Activated CD8-positive, alpha-beta T cell treated with anti-CD3 and anti-CD28 coated beads for 36 hours (primary cell): Measurements from ENCODE around the gene NFIL3. TPM values are rescaled to one million over a fixed set of nuclear protein-coding genes. Genes with fewer than 3 reads are reported as not detected.

Source experiments
- ATAC-seq: fragments of 200-7000 bp; cut with Tn5 transposase; one replicate; pipeline ENCODE4 v1.10.0; 2021; ENCODE audit warnings: mild to moderate bottlenecking, moderate library complexity
- CTCF ChIA-PET: fragments of 350-600 bp; sonication (Branson Sonifier 250); formaldehyde crosslinking; loops from one replicate; lab custom pipeline; 2021; ENCODE audit warnings: antibody characterized with exemption; lab: Charles Lee
- POLR2A ChIA-PET: fragments of 350-600 bp; sonication (Branson Sonifier 250); formaldehyde crosslinking; loops from one replicate; lab custom pipeline; 2021; ENCODE audit warnings: antibody characterized with exemption; lab: Charles Lee
- DNase-seq: peaks from one replicate; pipeline ENCODE4 v3.0.0-alpha.2; 2020
- H3K27ac Mint-ChIP-seq: one replicate; pipeline ENCODE4 v1.8.0; 2021; ENCODE audit warnings: mild to moderate bottlenecking, mixed read lengths
- H3K27me3 Mint-ChIP-seq: one replicate; pipeline ENCODE4 v1.8.0; 2021; ENCODE audit warnings: mixed read lengths
- H3K36me3 Mint-ChIP-seq: one replicate; pipeline ENCODE4 v1.8.0; 2021; ENCODE audit warnings: low read depth, mixed read lengths
- H3K4me1 Mint-ChIP-seq: one replicate; pipeline ENCODE4 v1.8.0; 2021; ENCODE audit warnings: low read depth, mixed read lengths
- H3K4me3 Mint-ChIP-seq: one replicate; pipeline ENCODE4 v1.8.0; 2021; ENCODE audit warnings: mild to moderate bottlenecking, moderate library complexity, mixed read lengths
- H3K9me3 Mint-ChIP-seq: one replicate; pipeline ENCODE4 v1.8.0; 2021; ENCODE audit warnings: mixed read lengths
- intact Hi-C: fragments of 100-400 bp; cut with micrococcal nuclease; formaldehyde crosslinking; loops from one replicate; pipeline ENCODE4 v1.10.0; 2022
- total RNA-seq, 2 experiments: library from RNA; stranded (reverse); gene quantifications; one replicate each; pipeline ENCODE4 v1.2.3, GENCODE V29; 2021
- TF ChIP-seq, protein P1 (sequence below): fragments of 200-600 bp; IDR thresholded peaks from one replicate; pipeline ENCODE4 v1.8.0; 2022; ENCODE audit warnings: antibody characterized with exemption, mild to moderate bottlenecking

The NFIL3 gene
- total RNA-seq, 2 experiments from 2014 or later: 76.2 to 78.3 TPM

- ATAC-seq (peak; percentile 90), DNase-seq (peak; percentile 45)
- TF ChIP-seq, protein P1, sequence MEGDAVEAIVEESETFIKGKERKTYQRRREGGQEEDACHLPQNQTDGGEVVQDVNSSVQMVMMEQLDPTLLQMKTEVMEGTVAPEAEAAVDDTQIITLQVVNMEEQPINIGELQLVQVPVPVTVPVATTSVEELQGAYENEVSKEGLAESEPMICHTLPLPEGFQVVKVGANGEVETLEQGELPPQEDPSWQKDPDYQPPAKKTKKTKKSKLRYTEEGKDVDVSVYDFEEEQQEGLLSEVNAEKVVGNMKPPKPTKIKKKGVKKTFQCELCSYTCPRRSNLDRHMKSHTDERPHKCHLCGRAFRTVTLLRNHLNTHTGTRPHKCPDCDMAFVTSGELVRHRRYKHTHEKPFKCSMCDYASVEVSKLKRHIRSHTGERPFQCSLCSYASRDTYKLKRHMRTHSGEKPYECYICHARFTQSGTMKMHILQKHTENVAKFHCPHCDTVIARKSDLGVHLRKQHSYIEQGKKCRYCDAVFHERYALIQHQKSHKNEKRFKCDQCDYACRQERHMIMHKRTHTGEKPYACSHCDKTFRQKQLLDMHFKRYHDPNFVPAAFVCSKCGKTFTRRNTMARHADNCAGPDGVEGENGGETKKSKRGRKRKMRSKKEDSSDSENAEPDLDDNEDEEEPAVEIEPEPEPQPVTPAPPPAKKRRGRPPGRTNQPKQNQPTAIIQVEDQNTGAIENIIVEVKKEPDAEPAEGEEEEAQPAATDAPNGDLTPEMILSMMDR: no peak
- POLR2A ChIA-PET: interaction anchor here (0.6 to 1.9 kb wide), 11 partner anchors 9 to 245 kb away, joined by 3 to 14 read pairs (median 4); no protein-coding TSS in a partner anchor
- Mint-ChIP-seq H3K27me3 (peaks cover 2% of the 10 kb centered on the region), H3K4me3 (peak overlapping the region; percentile 28), H3K9me3 (no peaks in the 10 kb centered on the region), H3K27ac (peak overlapping the region; percentile 89), H3K4me1 (peaks cover 16% of the 10 kb centered on the region), H3K36me3 (no peaks in the 10 kb centered on the region)
- intact Hi-C loops: no loop called here
- CTCF ChIA-PET: interaction anchor here (0.7 to 1.8 kb wide), 4 partner anchors 9 to 30 kb away, joined by 3 to 7 read pairs (median 3); no protein-coding TSS in a partner anchor
Observed at GRCh38 chr9:91395553-91396471, 27.8 kb downstream of the NFIL3 start.

DNA sequence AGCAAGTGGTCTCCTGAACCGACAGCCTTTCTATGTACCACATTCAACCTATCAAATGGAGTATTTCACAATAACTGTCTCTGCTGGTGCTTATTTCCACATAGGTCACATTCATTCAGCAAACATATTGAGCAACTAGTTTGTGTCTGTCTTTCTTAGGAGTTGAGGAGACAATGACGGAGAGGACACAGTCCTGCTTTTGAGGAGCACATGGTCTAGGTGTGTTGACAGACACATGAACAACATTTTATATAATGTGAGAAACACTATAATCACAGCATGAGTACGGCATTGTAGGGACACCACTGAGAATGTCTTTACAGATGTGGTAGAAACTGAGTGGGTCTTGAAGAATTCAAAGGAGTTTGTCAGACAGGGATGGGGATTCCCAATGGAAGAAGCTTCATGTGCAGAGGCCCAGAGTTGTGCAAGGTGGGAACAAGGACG lies 28.5 kb downstream of the NFIL3 start:
- peak; percentile 43 for ATAC-seq
- Mint-ChIP-seq H3K27ac (peak overlapping the region; percentile 89), H3K36me3 (no peaks in the 10 kb centered on the region), H3K4me3 (peak overlapping the region; percentile 28), H3K27me3 (peaks cover 2% of the 10 kb centered on the region), H3K9me3 (no peaks in the 10 kb centered on the region), H3K4me1 (peaks cover 16% of the 10 kb centered on the region)
- TF ChIP-seq, protein P1: no peak
- ChIA-PET CTCF (interaction anchor here (1.8 kb wide), 1 partner anchor 31 kb away, joined by 7 read pairs; no protein-coding TSS in a partner anchor), POLR2A (interaction anchor here (0.7 to 1.5 kb wide), 8 partner anchors 14 to 245 kb away, joined by 3 to 6 read pairs (median 4); no protein-coding TSS in a partner anchor)
- intact Hi-C loops: no loop called here
- DNase-seq: no peak

- intact Hi-C loops: no loop called here
- POLR2A ChIA-PET: interaction anchor here (1.2 kb wide), 1 partner anchor 33 kb away, joined by 3 read pairs; no protein-coding TSS in a partner anchor
- Mint-ChIP-seq H3K27ac (no peak overlapping the region), H3K36me3 (no peaks in the 10 kb centered on the region), H3K9me3 (no peaks in the 10 kb centered on the region), H3K4me1 (peaks cover 16% of the 10 kb centered on the region), H3K4me3 (no peak overlapping the region), H3K27me3 (peaks cover 2% of the 10 kb centered on the region)
- ATAC-seq (no peak), DNase-seq (no peak)
- TF ChIP-seq, protein P1: no peak
- CTCF ChIA-PET: interaction anchor here (0.8 kb wide), 1 partner anchor 295 kb away, joined by 3 read pairs; no protein-coding TSS in a partner anchor
Observed at GRCh38 chr9:91393826-91394225, 29.8 kb downstream of the NFIL3 start.

- Mint-ChIP-seq H3K27me3 (no peaks in the 10 kb centered on the region), H3K27ac (no peak overlapping the region), H3K36me3 (no peaks in the 10 kb centered on the region), H3K4me3 (no peak overlapping the region), H3K4me1 (peaks cover 16% of the 10 kb centered on the region), H3K9me3 (no peaks in the 10 kb centered on the region)
- ChIA-PET CTCF (no interaction called here), POLR2A (interaction anchor here (0.6 kb wide), 1 partner anchor 91 kb away, joined by 3 read pairs; no protein-coding TSS in a partner anchor)
- no peak for ATAC-seq
- intact Hi-C loops: no loop called here
- TF ChIP-seq, protein P1: no peak
- DNase-seq: no peak
Observed at GRCh38 chr9:91392435-91392834, 31.2 kb downstream of the NFIL3 start.
